Peyer's patch (tissue), 4 donors: ENCODE results near the gene FGGY.

Experiments used
- CTCF ChIP-seq, 6 experiments: fragments of 450-650 bp in 4 of 6; fragments of 200-600 bp in 2 of 6; sonication (generic) in 1 of 6; IDR thresholded peaks; one replicate each; pipeline ENCODE4 v1.5.1; 2017 to 2019; ENCODE audit warnings: antibody characterized with exemption in 6 of 6, mild to moderate bottlenecking in 3 of 6, moderate library complexity in 1 of 6
- POLR2A ChIP-seq, 2 donors: fragments of 450-650 bp; IDR thresholded peaks; one replicate each; pipeline ENCODE4 v1.5.1; 2017; ENCODE audit warnings: antibody characterized with exemption in 2 of 2, mild to moderate bottlenecking in 2 of 2, moderate library complexity in 2 of 2

DNA sequence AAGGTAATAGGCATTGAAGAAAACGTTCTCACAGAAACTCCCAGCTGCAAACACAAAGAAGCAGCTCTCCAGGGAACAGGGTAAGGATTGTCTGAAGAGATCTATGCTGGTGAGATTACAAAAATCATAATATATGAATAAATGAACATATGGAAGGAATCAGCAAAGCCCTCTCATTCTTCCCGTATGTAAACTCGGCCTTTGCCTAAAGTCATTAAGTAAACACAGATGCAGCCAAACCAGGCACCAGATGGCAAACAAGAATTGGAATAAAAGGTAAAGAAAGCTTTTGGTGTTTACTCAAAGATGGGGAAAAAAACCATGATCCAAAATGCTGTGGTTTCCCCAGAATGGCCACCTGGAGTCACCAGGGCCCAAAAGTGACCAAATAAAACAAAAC is 441.3 kb downstream of the FGGY start:
- no peak for TF ChIP-seq CTCF (IDR thresholded peaks at IDR 0.05)
- no peak for TF ChIP-seq POLR2A (IDR thresholded peaks at IDR 0.05)
